ENCODE measurements around the gene HBP1.

Gene HBP1

DNA sequence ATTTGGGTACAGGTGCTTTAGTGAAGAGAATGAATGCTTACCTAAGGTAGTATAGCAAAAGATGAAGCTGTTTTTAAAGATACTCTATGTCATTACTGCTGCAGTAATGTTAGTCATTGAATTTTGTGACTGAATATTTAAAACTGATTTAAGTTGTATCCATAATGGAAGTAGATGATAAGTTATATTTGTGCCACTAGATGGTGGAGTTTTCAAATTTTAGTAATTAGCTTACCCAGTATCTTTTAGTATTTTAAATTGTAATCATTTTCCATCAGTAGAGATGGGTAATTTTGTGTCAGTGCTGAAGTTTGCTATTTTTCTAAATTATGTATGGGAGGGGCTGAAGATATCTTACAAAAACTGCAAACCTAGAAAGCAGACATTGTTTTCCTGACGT lies 25.2 kb downstream of the HBP1 start:
- Histone ChIP-seq H3K27me3 (ENCODE audit: control insufficient read depth, insufficient read depth, low read length) (no peaks in the 10 kb centered on the region), H3K9me3 (replicated peaks; ENCODE audit: low read length) (no peaks in the 10 kb centered on the region), H3K9ac (ENCODE audit: low read depth, low read length) (no peak overlapping the region), H3K4me3 (ENCODE audit: low read length) (no peak overlapping the region), H3K4me1 (ENCODE audit: control insufficient read depth, insufficient read depth, low read length) (no peaks in the 10 kb centered on the region), H3K36me3 (ENCODE audit: insufficient read depth, low read length) (peaks cover 47% of the 10 kb centered on the region), H3K4me2 (ENCODE audit: low read length) (no peak overlapping the region)

DNA sequence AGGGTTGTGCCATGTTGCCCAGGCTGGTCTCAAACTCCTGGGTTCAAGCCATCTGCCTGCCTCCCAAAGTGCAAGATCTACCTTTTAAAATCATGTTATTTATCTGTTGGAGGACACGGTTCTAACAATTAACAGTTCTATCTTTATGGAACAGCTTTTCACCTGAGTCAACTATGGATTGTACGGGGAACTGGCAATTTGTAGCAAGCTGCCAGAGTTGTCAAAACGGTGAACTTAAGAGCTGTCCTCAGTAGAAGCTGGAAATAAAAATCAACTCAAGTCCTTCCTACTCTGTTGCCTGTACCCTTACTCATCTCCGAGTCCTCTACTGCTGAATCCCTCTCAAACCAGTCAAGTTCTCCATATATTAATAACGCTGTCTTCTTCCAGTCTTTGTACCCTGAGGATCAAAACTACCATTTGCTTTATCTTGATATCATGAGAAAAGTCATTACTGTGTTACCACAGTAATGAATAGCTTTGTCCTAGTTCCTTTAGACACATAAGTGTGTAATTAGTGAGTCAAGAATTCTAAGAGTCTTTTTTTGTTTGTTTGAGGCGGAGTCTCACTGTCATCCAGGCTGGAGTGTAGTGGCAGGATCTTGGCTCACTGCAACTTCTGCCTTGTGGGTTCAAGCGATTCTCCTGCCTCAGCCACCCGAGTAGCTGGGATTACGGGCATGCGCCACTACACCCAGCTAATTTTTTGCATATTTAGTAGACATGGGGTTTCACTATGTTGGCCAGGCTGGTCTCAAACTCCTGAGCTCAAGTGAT lies 28.2 kb downstream of the HBP1 start:
- Histone ChIP-seq H3K4me2 (ENCODE audit: low read length) (no peak overlapping the region), H3K36me3 (ENCODE audit: insufficient read depth, low read length) (peaks cover 48% of the 10 kb centered on the region), H3K9me3 (replicated peaks; ENCODE audit: low read length) (no peaks in the 10 kb centered on the region), H3K4me1 (ENCODE audit: control insufficient read depth, insufficient read depth, low read length) (no peaks in the 10 kb centered on the region), H3K9ac (ENCODE audit: low read depth, low read length) (no peak overlapping the region), H3K4me3 (ENCODE audit: low read length) (no peak overlapping the region), H3K27me3 (ENCODE audit: control insufficient read depth, insufficient read depth, low read length) (no peaks in the 10 kb centered on the region)

DNA sequence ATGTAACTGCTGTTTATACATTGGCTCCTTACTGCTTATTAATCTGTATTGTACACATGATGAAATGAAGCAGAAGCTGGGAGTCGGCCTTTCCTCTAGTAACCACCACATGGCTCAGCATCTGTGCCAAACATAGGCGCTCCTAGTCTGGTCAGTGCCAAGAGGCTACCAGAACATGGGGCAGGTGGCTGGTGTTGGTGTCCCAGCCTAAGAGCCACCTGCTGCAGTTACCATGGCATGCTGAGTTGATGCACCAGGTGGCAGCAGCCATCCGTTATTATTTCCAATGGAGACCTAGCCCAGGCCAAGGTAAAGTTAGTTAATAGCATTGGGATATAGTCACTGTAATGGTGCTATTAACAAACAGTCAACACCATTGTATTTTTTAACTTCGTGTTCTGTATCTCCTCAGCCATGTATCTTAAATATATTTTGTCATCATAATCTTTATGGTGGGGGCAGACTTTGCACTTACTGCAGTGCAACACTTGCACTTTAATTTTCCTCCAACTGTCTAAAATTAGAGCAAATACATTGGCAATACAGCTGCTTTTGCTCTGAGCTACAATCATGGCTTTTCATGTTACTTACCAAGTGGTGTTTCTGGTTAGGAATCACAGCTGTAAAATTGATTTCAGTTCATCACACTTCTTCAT lies 33.1 kb downstream of the HBP1 start:
- Histone ChIP-seq H3K9me3 (replicated peaks; ENCODE audit: low read length) (no peaks in the 10 kb centered on the region), H3K4me1 (ENCODE audit: control insufficient read depth, insufficient read depth, low read length) (no peaks in the 10 kb centered on the region), H3K4me2 (ENCODE audit: low read length) (no peak overlapping the region), H3K36me3 (ENCODE audit: insufficient read depth, low read length) (peaks cover 64% of the 10 kb centered on the region), H3K4me3 (ENCODE audit: low read length) (no peak overlapping the region), H3K9ac (ENCODE audit: low read depth, low read length) (no peak overlapping the region), H3K27me3 (ENCODE audit: control insufficient read depth, insufficient read depth, low read length) (no peaks in the 10 kb centered on the region)

DNA sequence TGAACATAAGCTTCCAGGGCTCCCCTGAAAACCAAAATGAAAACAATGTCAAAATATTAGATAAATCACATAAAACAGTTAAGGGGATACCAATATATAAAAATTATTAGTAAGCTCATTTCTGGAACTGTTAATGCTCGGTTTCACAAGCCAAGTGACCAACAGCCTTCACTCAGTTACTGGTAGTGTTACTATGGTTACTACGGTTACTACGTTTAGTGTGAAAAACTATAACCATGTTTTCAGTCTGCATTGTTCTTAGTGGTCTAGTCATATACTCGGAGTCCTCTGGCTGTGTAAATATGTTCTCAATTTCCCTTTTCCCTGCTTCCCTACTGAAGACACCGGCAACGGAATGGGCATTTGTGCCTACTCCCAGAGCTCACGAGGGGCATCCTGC lies 34.8 kb downstream of the HBP1 start:
- Histone ChIP-seq H3K4me2 (ENCODE audit: low read length) (no peak overlapping the region), H3K9me3 (replicated peaks; ENCODE audit: low read length) (no peaks in the 10 kb centered on the region), H3K27me3 (ENCODE audit: control insufficient read depth, insufficient read depth, low read length) (no peaks in the 10 kb centered on the region), H3K4me3 (ENCODE audit: low read length) (no peak overlapping the region), H3K36me3 (ENCODE audit: insufficient read depth, low read length) (peaks cover 56% of the 10 kb centered on the region), H3K9ac (ENCODE audit: low read depth, low read length) (no peak overlapping the region), H3K4me1 (ENCODE audit: control insufficient read depth, insufficient read depth, low read length) (peaks cover 13% of the 10 kb centered on the region)

DNA sequence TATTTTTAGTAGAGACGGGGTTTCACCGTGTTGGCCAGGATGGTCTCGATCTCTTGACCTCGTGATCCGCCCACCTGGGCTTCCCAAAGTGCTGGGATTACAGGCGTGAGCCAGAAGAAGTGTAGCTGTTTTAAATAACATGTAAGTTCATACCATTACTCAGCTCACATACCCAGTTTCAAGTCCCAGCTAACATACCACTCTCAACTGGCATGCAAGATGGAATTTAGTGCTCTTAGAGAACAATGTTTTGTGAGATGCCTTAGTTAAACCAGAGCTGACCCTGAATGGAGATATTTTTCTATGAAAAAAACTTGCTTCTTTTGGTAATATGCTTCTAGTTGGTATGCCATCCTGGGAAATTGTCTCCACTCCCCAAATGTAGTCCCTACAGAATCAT lies 37.3 kb downstream of the HBP1 start:
- H3K27me3 ChIP-seq (ENCODE audit: control insufficient read depth, insufficient read depth, low read length): no peaks in the 10 kb centered on the region
- no peak overlapping the region for H3K9ac ChIP-seq (ENCODE audit: low read depth, low read length)
- H3K4me3 ChIP-seq (ENCODE audit: low read length): no peak overlapping the region
- no peaks in the 10 kb centered on the region for H3K9me3 ChIP-seq (replicated peaks; ENCODE audit: low read length)
- H3K4me1 ChIP-seq (ENCODE audit: control insufficient read depth, insufficient read depth, low read length): peaks cover 13% of the 10 kb centered on the region
- H3K4me2 ChIP-seq (ENCODE audit: low read length): no peak overlapping the region
- peaks cover 34% of the 10 kb centered on the region for H3K36me3 ChIP-seq (ENCODE audit: insufficient read depth, low read length)

DNA sequence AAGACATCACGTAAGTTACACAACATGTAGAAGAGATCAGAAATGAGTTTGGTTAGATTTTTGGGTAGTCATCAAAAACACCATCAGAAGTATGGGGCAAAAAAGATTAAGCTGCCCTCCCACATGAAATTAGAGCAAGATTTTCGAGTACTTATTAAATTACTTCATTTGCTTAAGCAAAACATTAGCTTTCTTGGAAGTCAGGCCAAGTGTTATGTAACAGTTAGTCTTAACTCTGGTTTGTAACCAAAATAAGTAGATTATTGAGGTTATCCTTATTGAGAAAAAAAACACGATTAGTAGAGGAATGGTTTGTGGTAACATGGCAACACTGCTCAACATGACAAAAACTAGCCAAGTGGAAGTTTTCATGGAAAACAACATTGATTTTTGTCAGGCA lies 37.9 kb downstream of the HBP1 start:
- Histone ChIP-seq H3K36me3 (ENCODE audit: insufficient read depth, low read length) (peaks cover 29% of the 10 kb centered on the region), H3K9me3 (replicated peaks; ENCODE audit: low read length) (no peaks in the 10 kb centered on the region), H3K9ac (ENCODE audit: low read depth, low read length) (no peak overlapping the region), H3K27me3 (ENCODE audit: control insufficient read depth, insufficient read depth, low read length) (no peaks in the 10 kb centered on the region), H3K4me2 (ENCODE audit: low read length) (no peak overlapping the region), H3K4me3 (ENCODE audit: low read length) (no peak overlapping the region), H3K4me1 (ENCODE audit: control insufficient read depth, insufficient read depth, low read length) (peaks cover 13% of the 10 kb centered on the region)

DNA sequence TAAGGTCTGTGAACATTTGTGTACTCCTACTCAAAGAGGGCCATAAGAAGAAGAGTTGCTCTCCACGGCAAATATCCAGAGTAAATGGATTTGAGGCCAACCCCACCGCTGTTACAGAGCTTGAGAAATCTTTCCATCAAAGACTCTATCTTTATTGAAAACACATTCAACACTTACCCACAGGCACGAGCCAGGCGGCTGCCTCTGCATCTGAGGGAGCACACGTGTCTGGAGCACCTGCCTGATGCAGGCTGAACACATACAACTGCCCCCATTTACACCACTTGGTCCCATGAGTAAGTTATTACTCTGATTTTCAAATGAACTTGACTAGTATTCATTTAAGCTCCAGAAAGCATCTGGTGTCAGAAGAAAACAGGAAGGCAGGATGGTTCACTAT lies 38.7 kb downstream of the HBP1 start:
- H3K36me3 ChIP-seq (ENCODE audit: insufficient read depth, low read length): peaks cover 22% of the 10 kb centered on the region
- no peaks in the 10 kb centered on the region for H3K27me3 ChIP-seq (ENCODE audit: control insufficient read depth, insufficient read depth, low read length)
- peaks cover 13% of the 10 kb centered on the region for H3K4me1 ChIP-seq (ENCODE audit: control insufficient read depth, insufficient read depth, low read length)
- no peak overlapping the region for H3K4me3 ChIP-seq (ENCODE audit: low read length)
- H3K9ac ChIP-seq (ENCODE audit: low read depth, low read length): no peak overlapping the region
- H3K9me3 ChIP-seq (replicated peaks; ENCODE audit: low read length): no peaks in the 10 kb centered on the region
- H3K4me2 ChIP-seq (ENCODE audit: low read length): no peak overlapping the region

DNA sequence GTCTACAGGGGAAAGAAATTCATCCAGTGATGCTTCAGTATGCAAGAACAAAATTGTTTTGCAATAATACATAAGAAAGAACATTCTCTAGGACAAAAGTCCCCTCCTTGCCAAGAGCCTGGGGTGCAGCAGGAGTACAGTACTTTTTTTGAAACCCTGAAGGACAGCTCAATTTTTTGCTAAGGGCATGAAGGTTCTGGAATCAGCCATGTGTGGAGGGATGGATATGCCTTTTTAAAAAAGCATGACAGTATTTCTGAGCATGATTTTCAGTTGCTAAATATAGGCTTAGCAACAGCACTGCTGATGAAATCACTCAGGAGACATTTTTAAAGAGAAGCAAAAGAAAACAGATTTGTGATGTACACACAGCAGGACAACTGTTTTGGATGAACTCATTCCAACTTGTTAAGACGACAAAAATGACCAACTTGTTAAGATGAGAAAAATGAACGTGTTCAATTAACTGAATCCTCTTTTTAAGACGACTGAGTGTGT lies 39.3 kb downstream of the HBP1 start:
- Histone ChIP-seq H3K9ac (ENCODE audit: low read depth, low read length) (no peak overlapping the region), H3K36me3 (ENCODE audit: insufficient read depth, low read length) (peaks cover 18% of the 10 kb centered on the region)

DNA sequence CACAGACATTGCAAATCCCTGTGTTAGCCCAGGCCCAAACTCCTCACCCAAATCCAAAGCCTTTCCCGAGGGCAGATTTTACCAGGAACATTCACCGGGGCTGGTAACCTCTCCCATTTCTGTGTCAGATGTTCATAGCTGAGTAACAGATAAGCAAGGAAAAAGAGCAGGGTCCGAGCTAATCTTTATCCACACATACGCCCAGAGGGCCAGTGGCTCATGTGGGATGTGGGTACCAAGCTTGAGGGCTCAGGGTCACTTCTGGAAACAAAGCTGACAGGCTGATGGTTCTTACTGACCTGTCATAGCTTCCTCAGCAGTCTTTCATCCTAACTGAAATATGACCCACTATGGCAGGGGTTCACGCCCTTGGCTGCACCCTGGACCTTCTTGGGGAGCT lies 39.8 kb downstream of the HBP1 start:
- Histone ChIP-seq H3K4me3 (ENCODE audit: low read length) (no peak overlapping the region), H3K36me3 (ENCODE audit: insufficient read depth, low read length) (peaks cover 15% of the 10 kb centered on the region)

More for the DNA sequence above, 39.3 kb downstream of the HBP1 start:
- H3K27me3 ChIP-seq (ENCODE audit: control insufficient read depth, insufficient read depth, low read length): no peaks in the 10 kb centered on the region
- no peaks in the 10 kb centered on the region for H3K9me3 ChIP-seq (replicated peaks; ENCODE audit: low read length)
- peaks cover 13% of the 10 kb centered on the region for H3K4me1 ChIP-seq (ENCODE audit: control insufficient read depth, insufficient read depth, low read length)
- H3K4me3 ChIP-seq (ENCODE audit: low read length): no peak overlapping the region
- no peak overlapping the region for H3K4me2 ChIP-seq (ENCODE audit: low read length)

DNA sequence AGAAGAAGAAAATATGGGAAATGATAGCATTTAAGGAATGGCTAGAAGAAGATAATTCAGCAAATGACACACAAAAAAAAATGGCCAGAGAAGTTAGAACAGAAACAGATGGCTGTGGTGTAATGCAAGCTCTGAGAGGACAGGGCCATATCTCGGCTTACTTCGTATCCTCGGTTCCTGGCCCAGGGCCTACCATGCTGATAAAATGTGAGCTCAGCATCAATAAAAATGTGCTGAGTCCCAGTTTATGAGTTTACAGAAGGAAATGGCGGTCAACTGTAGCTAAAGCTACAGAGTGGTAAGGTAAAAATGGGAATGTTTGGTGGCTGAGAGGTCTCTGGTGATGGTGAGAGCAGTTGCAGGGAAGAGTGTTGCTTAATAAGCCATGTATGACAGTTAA lies 40.8 kb downstream of the HBP1 start:
- peaks cover 13% of the 10 kb centered on the region for H3K4me1 ChIP-seq (ENCODE audit: control insufficient read depth, insufficient read depth, low read length)
- H3K36me3 ChIP-seq (ENCODE audit: insufficient read depth, low read length): peaks cover 6% of the 10 kb centered on the region
- H3K9me3 ChIP-seq (replicated peaks; ENCODE audit: low read length): no peaks in the 10 kb centered on the region
- H3K4me3 ChIP-seq (ENCODE audit: low read length): no peak overlapping the region
- H3K27me3 ChIP-seq (ENCODE audit: control insufficient read depth, insufficient read depth, low read length): no peaks in the 10 kb centered on the region
- no peak overlapping the region for H3K4me2 ChIP-seq (ENCODE audit: low read length)
- H3K9ac ChIP-seq (ENCODE audit: low read depth, low read length): no peak overlapping the region

More for the DNA sequence above, 39.8 kb downstream of the HBP1 start:
- no peaks in the 10 kb centered on the region for H3K27me3 ChIP-seq (ENCODE audit: control insufficient read depth, insufficient read depth, low read length)
- peaks cover 13% of the 10 kb centered on the region for H3K4me1 ChIP-seq (ENCODE audit: control insufficient read depth, insufficient read depth, low read length)
- no peak overlapping the region for H3K4me2 ChIP-seq (ENCODE audit: low read length)
- no peak overlapping the region for H3K9ac ChIP-seq (ENCODE audit: low read depth, low read length)
- H3K9me3 ChIP-seq (replicated peaks; ENCODE audit: low read length): no peaks in the 10 kb centered on the region

DNA sequence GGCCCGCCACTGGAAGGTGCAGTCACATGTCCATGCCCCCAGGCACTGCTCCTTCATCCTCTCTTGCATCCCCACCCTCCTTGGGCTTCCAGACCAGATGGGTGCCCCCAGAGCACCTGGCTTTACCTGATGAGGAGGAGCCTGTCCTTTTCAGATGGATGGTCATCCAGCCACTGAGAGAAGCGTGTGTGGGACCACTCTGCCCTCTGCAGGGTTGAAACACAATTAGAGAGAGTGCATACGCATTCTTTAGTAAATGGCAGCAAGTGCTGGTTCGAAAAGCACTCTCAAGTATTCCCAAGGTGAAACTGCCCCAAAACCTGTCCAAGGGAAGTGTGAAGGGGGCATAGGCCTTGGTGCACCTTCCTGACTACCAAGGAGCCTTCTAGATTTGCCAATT lies 41.6 kb downstream of the HBP1 start:
- H3K4me3 ChIP-seq (ENCODE audit: low read length): no peak overlapping the region
- H3K4me2 ChIP-seq (ENCODE audit: low read length): no peak overlapping the region
- H3K9me3 ChIP-seq (replicated peaks; ENCODE audit: low read length): no peaks in the 10 kb centered on the region
- no peak overlapping the region for H3K9ac ChIP-seq (ENCODE audit: low read depth, low read length)
- H3K4me1 ChIP-seq (ENCODE audit: control insufficient read depth, insufficient read depth, low read length): peaks cover 13% of the 10 kb centered on the region
- H3K27me3 ChIP-seq (ENCODE audit: control insufficient read depth, insufficient read depth, low read length): no peaks in the 10 kb centered on the region
- H3K36me3 ChIP-seq (ENCODE audit: insufficient read depth, low read length): peaks cover 3% of the 10 kb centered on the region

DNA sequence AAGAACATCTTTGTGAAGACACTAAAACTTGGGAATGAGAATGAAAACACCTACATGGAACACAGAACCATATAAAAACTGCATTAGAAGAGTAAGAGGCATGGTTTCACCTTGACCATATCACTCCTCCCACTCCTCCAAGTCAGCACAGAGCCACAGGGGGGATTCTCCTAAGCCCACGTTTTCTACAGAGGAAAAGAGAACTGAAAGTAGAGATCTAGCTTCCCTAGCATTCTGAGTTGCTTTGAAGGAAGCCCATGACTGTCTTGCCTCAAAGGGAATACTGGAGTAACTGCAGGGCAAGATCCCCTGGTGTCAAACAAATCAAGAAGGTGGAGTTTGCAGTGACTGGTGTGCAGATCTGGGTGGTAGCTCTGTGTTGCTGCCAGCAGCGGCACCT lies 43.9 kb downstream of the HBP1 start:
- no peaks in the 10 kb centered on the region for H3K9me3 ChIP-seq (replicated peaks; ENCODE audit: low read length)
- H3K9ac ChIP-seq (ENCODE audit: low read depth, low read length): no peak overlapping the region
- H3K4me1 ChIP-seq (ENCODE audit: control insufficient read depth, insufficient read depth, low read length): peaks cover 9% of the 10 kb centered on the region
- no peaks in the 10 kb centered on the region for H3K36me3 ChIP-seq (ENCODE audit: insufficient read depth, low read length)
- no peaks in the 10 kb centered on the region for H3K27me3 ChIP-seq (ENCODE audit: control insufficient read depth, insufficient read depth, low read length)
- no peak overlapping the region for H3K4me2 ChIP-seq (ENCODE audit: low read length)
- no peak overlapping the region for H3K4me3 ChIP-seq (ENCODE audit: low read length)

All from skeletal muscle satellite cell (primary cell).